Skeletal muscle cell (primary cell): ENCODE data around the gene DUOX2.
A peak's percentile ranks its signal among the peaks of the same experiment; 100 is the strongest.

Experiments used
- DNase-seq: peaks from one replicate; pipeline ENCODE4 v3.0.0-alpha.2; 2010; ENCODE audit warnings: low read depth
- H3K4me3 ChIP-seq: 2 replicates; pipeline ENCODE4 v1.5.1; 2011; ENCODE audit warnings: low read depth, mild to moderate bottlenecking, control low read depth, low read length, moderate library complexity

The DUOX2 gene

GRCh38 chr15:45121706-45122417, 7.9 kb upstream of the DUOX2 start:
- H3K4me3 ChIP-seq: no peak overlapping the region
- DNase-seq: peak; percentile 65

- DNase-seq: no peak
- no peak overlapping the region for H3K4me3 ChIP-seq
These were observed 7.0 kb upstream of the DUOX2 start for GRCh38 chr15:45121020-45121419.

GRCh38 chr15:45120081-45120972, 6.4 kb upstream of the DUOX2 start:
- DNase-seq: no peak
- no peak overlapping the region for H3K4me3 ChIP-seq

GRCh38 chr15:45118996-45119395, 5.0 kb upstream of the DUOX2 start:
- H3K4me3 ChIP-seq: no peak overlapping the region
- DNase-seq: no peak

- peak; percentile 68 for DNase-seq
- peak overlapping the region; percentile 12 for H3K4me3 ChIP-seq
These were observed 4.2 kb upstream of the DUOX2 start for GRCh38 chr15:45118131-45118588.

GRCh38 chr15:45117308-45118130, 3.5 kb upstream of the DUOX2 start:
- peak overlapping the region; percentile 12 for H3K4me3 ChIP-seq
- DNase-seq: no peak

- H3K4me3 ChIP-seq: no peak overlapping the region
- no peak for DNase-seq
These were observed 2.7 kb upstream of the DUOX2 start for GRCh38 chr15:45116482-45117307.

GRCh38 chr15:45116006-45116481, 2.1 kb upstream of the DUOX2 start:
- DNase-seq: no peak
- H3K4me3 ChIP-seq: no peak overlapping the region

- no peak overlapping the region for H3K4me3 ChIP-seq
- no peak for DNase-seq
These were observed 1.4 kb upstream of the DUOX2 start for GRCh38 chr15:45115312-45115820.

- no peak overlapping the region for H3K4me3 ChIP-seq
- no peak for DNase-seq
These were observed 746 bp upstream of the DUOX2 start for GRCh38 chr15:45114751-45115085.

- no peak for DNase-seq
- no peak overlapping the region for H3K4me3 ChIP-seq
These were observed 487 bp downstream of the DUOX2 start for GRCh38 chr15:45113380-45113990.

GRCh38 chr15:45112591-45113379, 1.2 kb downstream of the DUOX2 start:
- DNase-seq: no peak
- H3K4me3 ChIP-seq: no peak overlapping the region

- no peak for DNase-seq
- no peak overlapping the region for H3K4me3 ChIP-seq
These were observed 1.8 kb downstream of the DUOX2 start for GRCh38 chr15:45112143-45112590.

GRCh38 chr15:45111390-45112142, 2.4 kb downstream of the DUOX2 start:
- no peak for DNase-seq
- H3K4me3 ChIP-seq: no peak overlapping the region

GRCh38 chr15:45110256-45110820, 3.6 kb downstream of the DUOX2 start:
- H3K4me3 ChIP-seq: no peak overlapping the region
- no peak for DNase-seq

- H3K4me3 ChIP-seq: no peak overlapping the region
- DNase-seq: no peak
These were observed 5.9 kb downstream of the DUOX2 start for GRCh38 chr15:45107941-45108630.
